Thoracic aorta (tissue), 2 donors: ENCODE measurements around the gene TMEM121B. TPM values are rescaled to one million over a fixed set of nuclear protein-coding genes. Genes with fewer than 3 reads are reported as not detected.
A peak's percentile ranks its signal among the peaks of the same experiment; 100 is the strongest.

Source experiments
- ATAC-seq: fragments of 150-250 bp; one replicate; pipeline ENCODE4 v1.8.0; 2017; ENCODE audit warnings: low read depth; ENCODE audit not compliant: insufficient number of reproducible peaks, low FRiP score
- DNase-seq: peaks from one replicate; pipeline ENCODE4 v3.0.0-alpha.2; 2020; ENCODE audit warnings: low spot score
- H3K27ac ChIP-seq, 2 donors: fragments of 200-600 bp; sonication (generic); 1 replicate in 1 of 2; 2 replicates in 1 of 2; pipeline ENCODE4 v1.5.1; 2016; ENCODE audit warnings: mild to moderate bottlenecking in 2 of 2, moderate library complexity in 2 of 2
- H3K27me3 ChIP-seq: fragments of 200-600 bp; sonication (generic); replicated peaks from 2 replicates; pipeline ENCODE4 v1.6.0; 2016; ENCODE audit warnings: mild to moderate bottlenecking; ENCODE audit not compliant: insufficient read depth
- H3K36me3 ChIP-seq: fragments of 200-600 bp; sonication (generic); one replicate; pipeline ENCODE4 v1.5.1; 2016
- H3K4me1 ChIP-seq, 2 donors: fragments of 200-600 bp; sonication (generic); 1 replicate in 1 of 2; 2 replicates in 1 of 2; pipeline versions ENCODE4 v1.5.1 to v1.6.0; 2016; ENCODE audit warnings: low read depth in 2 of 2, mild to moderate bottlenecking in 1 of 2; ENCODE audit not compliant: control insufficient read depth in 1 of 2
- H3K4me3 ChIP-seq: fragments of 200-600 bp; sonication (generic); 2 replicates; pipeline ENCODE4 v1.5.1; 2016; ENCODE audit warnings: mild to moderate bottlenecking
- H3K9me3 ChIP-seq: fragments of 200-600 bp; sonication (generic); 2 replicates; pipeline ENCODE4 v1.5.1; 2016
- CTCF ChIP-seq: fragments of 200-600 bp; sonication (generic); IDR thresholded peaks from one replicate; pipeline ENCODE4 v1.5.1; 2019; ENCODE audit warnings: antibody characterized with exemption
- total RNA-seq, 2 donors: library from RNA; depleted of rRNA; stranded (reverse); fragments of >200 nt; gene quantifications; one replicate each; pipeline versions ENCODE4 v1.1.0 to v1.2.3, GENCODE V29; 2016

The TMEM121B gene
- total RNA-seq, 2 donors from 2014 or later: 1.1 to 2.0 TPM

- no peaks in the 10 kb centered on the region for H3K9me3 ChIP-seq
- H3K36me3 ChIP-seq: no peaks in the 10 kb centered on the region
- peak overlapping the region; percentile 71 to 95 for H3K27ac ChIP-seq
- peak overlapping the region; percentile 81 for H3K4me3 ChIP-seq
- peaks cover 17 to 21% of the 10 kb centered on the region in 2 donors for H3K4me1 ChIP-seq
- TF ChIP-seq CTCF: no peak
- ATAC-seq (peak; percentile 33), DNase-seq (peak; percentile 8)
- H3K27me3 ChIP-seq: no peaks in the 10 kb centered on the region
Measured at GRCh38 chr22:17159504-17159951, 38.4 kb upstream of the TMEM121B start.

DNA sequence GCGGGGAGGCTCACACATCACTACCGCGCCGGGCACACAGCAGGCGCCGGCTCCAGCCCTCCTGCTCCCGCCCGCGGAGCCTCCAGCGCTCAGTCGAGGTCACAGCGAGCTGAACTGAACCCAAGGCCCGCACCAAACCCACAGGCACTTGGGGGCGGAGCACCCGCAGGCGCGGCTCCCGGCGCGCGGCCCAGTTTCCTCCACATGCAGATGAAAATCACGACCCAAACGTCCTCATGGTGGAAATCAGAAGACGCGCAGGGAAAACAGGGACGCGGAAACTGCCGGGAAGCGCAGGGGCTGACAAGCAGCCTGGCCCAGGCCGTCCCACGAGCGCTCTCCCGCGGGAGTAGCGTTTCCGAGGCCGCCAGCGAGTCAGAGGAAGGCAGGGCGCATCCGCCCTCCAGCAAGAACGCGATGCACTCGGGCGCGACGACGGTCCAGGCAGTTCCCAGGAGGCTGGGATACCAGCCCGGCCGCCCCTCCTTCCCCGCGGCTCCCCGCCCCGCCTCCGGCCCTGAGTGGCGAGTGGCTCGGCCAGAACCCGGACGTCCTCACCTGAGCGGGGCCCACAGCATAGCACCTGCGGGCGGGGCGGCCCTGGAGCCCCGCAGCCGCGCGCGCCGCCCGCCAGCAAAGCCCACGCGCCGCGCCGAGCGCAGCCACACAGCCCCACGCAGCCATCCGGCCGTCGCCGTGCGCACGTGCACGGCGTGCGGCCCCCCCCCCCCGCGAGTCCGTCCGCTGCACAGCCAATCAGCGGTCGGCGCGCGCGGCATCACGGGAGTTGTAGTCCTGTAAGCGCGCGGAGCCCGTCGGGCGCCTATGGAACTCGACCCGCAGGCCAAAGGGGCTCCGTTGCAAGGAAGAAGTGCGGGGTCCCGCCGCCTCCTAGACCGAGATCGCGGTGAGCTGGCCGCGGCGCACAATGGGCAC is 37.7 kb upstream of the TMEM121B start, which contains the start of gene HDHD5:
HDHD5 (minus strand) TSS at position 710 of the 936 bp plus-strand sequence; CDS start at position 684, 26 bp downstream.
- H3K9me3 ChIP-seq: no peaks in the 10 kb centered on the region
- TF ChIP-seq CTCF: no peak
- no peaks in the 10 kb centered on the region for H3K27me3 ChIP-seq
- ATAC-seq (peak; percentile 80), DNase-seq (peak; percentile 68)
- H3K27ac ChIP-seq: peak within 1 kb of the TSS; percentile 71 to 95
- peak within 1 kb of the TSS; percentile 81 for H3K4me3 ChIP-seq
- H3K4me1 ChIP-seq: peaks cover 17 to 21% of the 10 kb centered on the region in 2 donors
- no peaks in the 10 kb centered on the region for H3K36me3 ChIP-seq

DNA sequence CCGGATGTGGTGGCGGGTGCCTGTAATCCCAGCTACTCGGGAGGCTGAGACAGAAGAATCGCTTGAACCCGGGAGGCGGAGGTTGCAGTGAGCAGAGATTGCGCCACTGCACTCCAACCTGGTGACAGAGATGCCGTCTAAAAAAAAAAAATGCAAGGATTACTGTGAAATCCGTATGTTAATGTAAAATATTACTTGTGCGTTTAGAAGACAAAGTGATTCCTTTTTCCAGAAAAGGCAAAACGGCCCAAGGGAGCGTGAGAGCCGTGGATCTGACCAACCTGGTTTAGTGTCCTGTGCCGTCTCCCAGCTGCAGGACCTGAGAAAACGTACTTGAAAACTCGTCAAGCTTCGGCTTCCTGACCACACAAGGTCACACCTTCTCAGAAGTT is 37.0 kb upstream of the TMEM121B start:
- no peaks in the 10 kb centered on the region for H3K9me3 ChIP-seq
- no peaks in the 10 kb centered on the region for H3K27me3 ChIP-seq
- H3K4me1 ChIP-seq: peaks cover 17 to 21% of the 10 kb centered on the region in 2 donors
- no peak for TF ChIP-seq CTCF
- ATAC-seq (no peak), DNase-seq (no peak)
- peak overlapping the region; percentile 71 to 95 for H3K27ac ChIP-seq
- H3K36me3 ChIP-seq: no peaks in the 10 kb centered on the region
- H3K4me3 ChIP-seq: peak overlapping the region; percentile 81

DNA sequence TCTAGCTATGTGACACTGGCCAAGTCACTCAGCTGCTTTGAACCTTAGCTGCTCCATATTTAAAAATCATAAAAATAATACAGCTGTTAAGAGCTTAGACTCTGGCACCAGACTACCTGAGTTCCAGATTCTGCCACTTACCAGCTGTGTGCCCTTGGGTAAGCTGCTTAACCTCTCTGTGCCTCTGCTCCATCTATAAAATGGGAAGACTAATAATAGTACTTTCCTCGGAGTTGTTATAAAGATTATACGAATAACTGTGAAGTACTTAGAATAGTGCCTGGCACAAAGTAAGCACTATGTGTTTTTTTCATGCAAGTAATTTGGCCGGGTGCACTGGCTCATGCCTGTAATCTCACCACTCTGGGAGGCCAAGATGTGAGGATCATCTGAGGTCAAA is 36.6 kb upstream of the TMEM121B start:
- Histone ChIP-seq H3K4me3 (peak overlapping the region; percentile 81), H3K27ac (peak overlapping the region in 1 of 2 donors; percentile 71)
- no peak for TF ChIP-seq CTCF

GRCh38 chr22:17155941-17156340 is 34.8 kb upstream of the TMEM121B start:
- DNase-seq (no peak), ATAC-seq (no peak)
- Histone ChIP-seq H3K27ac (no peak overlapping the region), H3K36me3 (no peaks in the 10 kb centered on the region), H3K4me1 (peaks cover 17 to 21% of the 10 kb centered on the region in 2 donors), H3K4me3 (no peak overlapping the region), H3K27me3 (no peaks in the 10 kb centered on the region), H3K9me3 (no peaks in the 10 kb centered on the region)
- TF ChIP-seq CTCF: no peak

More for the DNA sequence above, 36.6 kb upstream of the TMEM121B start:
- H3K27me3 ChIP-seq: no peaks in the 10 kb centered on the region
- no peaks in the 10 kb centered on the region for H3K36me3 ChIP-seq
- peaks cover 17 to 21% of the 10 kb centered on the region in 2 donors for H3K4me1 ChIP-seq
- ATAC-seq (no peak), DNase-seq (no peak)
- no peaks in the 10 kb centered on the region for H3K9me3 ChIP-seq
